K562 (cell line): Measurements from ENCODE around the gene PARD3. TPM values are rescaled to one million over a fixed set of nuclear protein-coding genes. Genes with fewer than 3 reads are reported as not detected.

Source experiments
- ATAC-seq: fragments of 200-7000 bp; cut with Tn5 transposase; 3 replicates; pipeline ENCODE4 v1.9.1; 2020; ENCODE audit warnings: moderate library complexity
- BruUV-seq: library from RNA; stranded (reverse); fragments of 400-500 nt; replicated peaks from 2 replicates; lab custom pipeline; 2021; lab: Mats Ljungman, UMichigan
- CTCF ChIA-PET: fragments of 300-600 bp; formaldehyde crosslinking; extraction: SDS; loops from one replicate; lab custom pipeline; 2021; ENCODE audit warnings: low intra/inter-chr PET ratio; lab: Yijun Ruan, JAX
- POLR2A ChIA-PET: fragments of 300-600, 350-650 bp; sonication (Branson Sonifier 250); formaldehyde crosslinking; extraction: SDS; loops from one replicate; lab custom pipeline; 2021; ENCODE audit warnings: antibody characterized with exemption, inconsistent platforms; lab: Yijun Ruan, JAX
- DNase-seq, 4 experiments: peaks; one replicate each; pipeline versions ENCODE4 v3.0.0 to v3.0.0-alpha.2; 2011 to 2018; ENCODE audit warnings: low spot score in 3 of 4, mixed read lengths in 3 of 4; ENCODE audit errors: extremely low read depth in 1 of 4
- FAIRE-seq: peaks from 2 replicates; lab custom pipeline; 2011; peaks lifted over from hg19 to GRCh38; lab: Jason Lieb, UNC
- H2AFZ ChIP-seq: 2 replicates; pipeline ENCODE4 v1.6.0; 2011; ENCODE audit warnings: low read depth, low read length, control low read depth, inconsistent platforms
- H3K27ac ChIP-seq: fragments of 200-600 bp; 3 replicates; pipeline ENCODE4 v1.8.0; 2011; ENCODE audit warnings: low read depth, mild to moderate bottlenecking, control low read depth, inconsistent platforms, low read length, moderate library complexity, mixed read lengths; ENCODE audit errors: extremely low read depth
- H3K27me3 ChIP-seq, 2 experiments: fragments of 300-600 bp in 1 of 2; 2 replicates in 1 of 2; 3 replicates in 1 of 2; pipeline versions ENCODE4 v1.6.0 to v1.8.0; 2011; ENCODE audit warnings: inconsistent platforms in 2 of 2, low read length in 2 of 2, mild to moderate bottlenecking in 1 of 2, mixed read lengths in 1 of 2, moderate library complexity in 1 of 2; ENCODE audit not compliant: control insufficient read depth in 2 of 2, insufficient read depth in 2 of 2
- H3K36me3 ChIP-seq: fragments of 300-600 bp; 3 replicates; pipeline ENCODE4 v1.8.0; 2011; ENCODE audit warnings: mild to moderate bottlenecking, low read length, inconsistent platforms; ENCODE audit not compliant: control insufficient read depth, insufficient read depth
- H3K4me1 ChIP-seq, 2 experiments: fragments of 200-600 bp in 1 of 2; replicated peaks in 1 of 2; 2 replicates in 1 of 2; 3 replicates in 1 of 2; pipeline versions ENCODE4 v1.5.1 to v1.8.0; 2011; ENCODE audit warnings: inconsistent platforms in 2 of 2, low read length in 2 of 2, mild to moderate bottlenecking in 1 of 2, mixed read lengths in 1 of 2, moderate library complexity in 1 of 2; ENCODE audit not compliant: control insufficient read depth in 2 of 2, insufficient read depth in 2 of 2
- H3K4me2 ChIP-seq: 2 replicates; pipeline ENCODE4 v1.6.1; 2011; ENCODE audit warnings: low read length, control low read depth, inconsistent platforms, mixed read lengths; ENCODE audit not compliant: insufficient read depth
- H3K4me3 ChIP-seq: fragments of 200-600 bp; sonication (generic), shearing (Covaris generic); 2 replicates; pipeline ENCODE4 v1.5.1; 2016; ENCODE audit warnings: control low read depth, inconsistent platforms
- H3K79me2 ChIP-seq: fragments of 200-600 bp; 3 replicates; pipeline ENCODE4 v1.8.0; 2011; ENCODE audit warnings: low read length, inconsistent platforms; ENCODE audit not compliant: control insufficient read depth, insufficient read depth
- H3K9ac ChIP-seq, 2 experiments: 2 replicates each; pipeline versions ENCODE4 v1.6.0 to v1.6.1; 2011; ENCODE audit warnings: low read depth in 2 of 2, low read length in 2 of 2, control low read depth in 1 of 2, inconsistent platforms in 1 of 2, mild to moderate bottlenecking in 1 of 2, mixed read lengths in 1 of 2; ENCODE audit not compliant: insufficient read depth in 1 of 2
- H3K9me1 ChIP-seq: one replicate; pipeline ENCODE4 v1.6.0; 2011; ENCODE audit warnings: inconsistent platforms, mild to moderate bottlenecking, low read length, moderate library complexity; ENCODE audit not compliant: control insufficient read depth, insufficient read depth
- H3K9me3 ChIP-seq: replicated peaks from 2 replicates; pipeline ENCODE4 v1.5.1; 2011; ENCODE audit warnings: low read depth, low read length, inconsistent platforms; ENCODE audit not compliant: control insufficient read depth, insufficient read depth
- H4K20me1 ChIP-seq: replicated peaks from 2 replicates; pipeline ENCODE4 v1.6.1; 2011; ENCODE audit warnings: low read length, inconsistent platforms, mixed read lengths; ENCODE audit not compliant: control insufficient read depth, insufficient read depth
- ASH1L ChIP-seq: fragments of 450-650 bp; IDR thresholded peaks from 2 replicates; pipeline ENCODE4 v1.6.1; 2018; ENCODE audit warnings: borderline replicate concordance, mild to moderate bottlenecking, low read depth; ENCODE audit not compliant: partially characterized antibody
- CEBPG ChIP-seq, 3 experiments: fragments of 200-800 bp in 1 of 3; sonication (Bioruptor generic) in 1 of 3; sonication (generic) in 1 of 3; formaldehyde crosslinking in 1 of 3; IDR thresholded peaks in 2 of 3; conservative IDR thresholded peaks in 1 of 3; 2 replicates each; pipeline versions ENCODE4 v1.6.1 to v1.8.0; 2016 to 2022; ENCODE audit warnings: missing compliant biosample characterization in 2 of 3, missing genetic modification characterization in 2 of 3, mild to moderate bottlenecking in 1 of 3, missing genetic modification reagents in 1 of 3
- LCOR ChIP-seq: sonication (generic); formaldehyde crosslinking; IDR thresholded peaks from 2 replicates; pipeline ENCODE4 v1.8.0; 2022; ENCODE audit warnings: mild to moderate bottlenecking, missing genetic modification reagents
- NCOA4 ChIP-seq: fragments of 450-650 bp; IDR thresholded peaks from 2 replicates; pipeline ENCODE4 v1.6.1; 2018; ENCODE audit warnings: mild to moderate bottlenecking; ENCODE audit not compliant: partially characterized antibody
- SMARCA5 ChIP-seq: fragments of 450-650 bp; IDR thresholded peaks from 2 replicates; pipeline ENCODE4 v1.6.1; 2016
- ZNF263 ChIP-seq: sonication (generic); formaldehyde crosslinking; IDR thresholded peaks from 2 replicates; pipeline ENCODE4 v1.8.0; 2022; ENCODE audit warnings: mild to moderate bottlenecking, missing genetic modification reagents, borderline replicate concordance
- WGBS: fragments of 100-300 bp; shearing (Covaris generic); methylation state at CpG from one replicate; pipeline ENCODE4 v1.1.6; 2016; ENCODE audit warnings: low coverage, mixed read lengths; ENCODE audit not compliant: insufficient coverage; ENCODE audit errors: missing lambda C conversion rate; 5-methylcytosine and 5-hydroxymethylcytosine counted together
- in situ Hi-C: fragments of 300-500 bp; cut with MboI; formaldehyde crosslinking; loops from 4 replicates; pipeline ENCODE4 v1.15.0; 2018; ENCODE audit warnings: inconsistent platforms, mixed read lengths
- intact Hi-C: fragments of 100-400 bp; cut with micrococcal nuclease; formaldehyde crosslinking; loops from 2 replicates; pipeline ENCODE4 v1.14.2; 2022
- polyA plus RNA-seq, 8 experiments: library from polyadenylated mRNA; depleted of rRNA in 4 of 8; stranded (reverse) in 5 of 8; unstranded in 3 of 8; fragments of >200 nt; fragmentation: Nextera tagmentation in 2 of 8; fragmentation: Illumina TruSeq in 1 of 8; extraction: Ambion mirVana in 2 of 8; extraction: Trizol in 1 of 8; gene quantifications; 2 replicates each; pipeline versions ENCODE4 v1.2.1 to v1.2.3, GENCODE V29; 2011 to 2014; ENCODE audit warnings: inconsistent platforms in 1 of 8, missing spikeins in 1 of 8
- total RNA-seq, 7 experiments: library from RNA; depleted of rRNA in 6 of 7; stranded (reverse); fragments of >200 nt in 6 of 7; fragmentation: Illumina TruSeq in 2 of 7; extraction: Trizol in 2 of 7; gene quantifications; 2 replicates each; pipeline versions ENCODE4 v1.2.1 to v1.2.3, GENCODE V29; 2011 to 2021; ENCODE audit warnings: low replicate concordance in 1 of 7

PARD3 gene
- total and polyA plus RNA-seq, 9 of the 15 experiments (the other 6 are each of a cell fraction or from before 2014, with no cell fraction given), result 2.7 to 11.7 (median 7.7) TPM

DNA sequence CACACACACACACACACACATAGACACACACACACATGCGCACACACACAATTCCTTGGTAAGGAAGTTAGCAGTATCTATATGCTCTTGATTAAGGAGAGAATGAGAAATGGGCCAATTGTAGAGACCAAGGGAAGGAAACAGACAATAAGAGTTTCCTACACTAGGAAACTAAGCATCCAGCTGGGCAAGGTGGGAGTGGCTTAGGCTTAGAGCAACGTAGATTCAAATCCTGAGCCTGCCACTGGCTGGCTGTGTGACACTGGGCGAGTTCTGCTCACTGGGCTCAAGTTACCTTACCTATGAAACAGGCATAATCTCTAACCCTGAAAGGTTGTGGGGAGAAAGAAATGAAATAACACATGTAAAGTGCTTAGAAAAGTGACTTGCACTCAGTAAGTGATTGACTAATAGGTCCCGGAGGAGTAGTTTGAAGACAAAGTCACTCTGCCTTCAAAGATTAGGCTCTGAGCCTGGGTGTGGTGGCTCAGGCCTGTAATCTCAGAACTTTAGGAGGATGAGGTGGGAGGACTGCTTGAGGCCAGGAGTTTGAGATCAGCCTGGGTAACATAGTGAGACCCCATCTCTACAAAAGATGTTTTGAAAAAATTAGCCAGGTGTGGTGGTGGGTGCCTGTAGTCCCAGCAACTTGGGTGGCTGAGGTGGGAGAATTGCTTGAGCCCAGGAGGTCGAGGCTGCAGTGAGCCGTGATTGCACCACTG is 701.4 kb downstream of the PARD3 start:
- H3K4me2 ChIP-seq, result no peak overlapping the region
- no peaks in the 10 kb centered on the region for H3K4me1 ChIP-seq
- H2AFZ ChIP-seq, result no peak overlapping the region
- CTCF ChIA-PET, result no interaction called here
- no peaks in the 10 kb centered on the region for H3K9me3 ChIP-seq
- no peak overlapping the region for H3K9ac ChIP-seq
- no peaks in the 10 kb centered on the region for H3K9me1 ChIP-seq
- no peak for TF ChIP-seq NCOA4
- no peak for TF ChIP-seq LCOR (CRISPR knock-in tag)
- no peak for TF ChIP-seq SMARCA5
- peak; percentile 76 for TF ChIP-seq ZNF263 (CRISPR knock-in tag)
- no TSS peak for BruUV-seq
- no peak for ATAC-seq
- no peak overlapping the region for H3K4me3 ChIP-seq
- no peaks in the 10 kb centered on the region for H3K36me3 ChIP-seq
- H3K79me2 ChIP-seq, result no peaks in the 10 kb centered on the region
- 0% methylated on average over 6 of the region's 6 CpGs for WGBS
- POLR2A ChIA-PET, result no interaction called here
- no peaks in the 10 kb centered on the region for H4K20me1 ChIP-seq
- H3K27ac ChIP-seq, result no peak overlapping the region
- FAIRE-seq, result no peak
- in situ Hi-C loops, result no loop called here
- no peak for DNase-seq
- intact Hi-C loops, result no loop called here
- H3K27me3 ChIP-seq, result peaks cover 10 to 32% of the 10 kb centered on the region in 2 experiments; a peak in 3 of 5 replicates

DNA sequence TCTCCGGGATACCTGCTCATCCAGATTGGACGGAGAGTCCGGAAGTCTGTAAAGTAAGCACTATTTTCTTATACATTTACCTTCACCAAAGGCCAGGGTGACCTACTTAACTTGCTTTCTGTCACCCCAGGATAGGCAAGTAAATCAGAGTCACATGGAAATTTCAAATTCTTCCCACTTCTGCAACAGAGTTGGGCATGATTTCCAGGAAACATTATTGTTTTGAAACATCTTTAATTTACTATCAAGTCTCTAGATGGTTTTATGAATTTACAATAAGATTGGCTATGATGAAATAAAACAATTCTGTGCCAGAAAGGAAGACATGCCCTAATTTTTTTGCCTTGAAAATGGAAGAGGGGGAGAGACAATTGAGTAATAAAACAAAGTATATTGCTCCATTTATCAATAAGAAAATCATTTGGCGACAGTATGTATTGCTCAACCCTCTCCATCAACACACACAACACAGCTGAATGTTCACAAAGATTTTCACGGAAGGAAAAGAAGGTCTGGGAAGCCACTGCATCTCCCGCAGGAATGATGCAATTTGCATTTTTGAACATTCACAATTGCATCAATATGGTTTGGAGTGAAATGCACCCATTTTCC is 702.8 kb downstream of the PARD3 start:
- ChIA-PET CTCF (no interaction called here), POLR2A (no interaction called here)
- Histone ChIP-seq H3K27me3 (peaks cover 10 to 32% of the 10 kb centered on the region in 2 experiments; a peak in 3 of 5 replicates), H3K79me2 (no peaks in the 10 kb centered on the region), H3K9ac (no peak overlapping the region), H3K4me3 (no peak overlapping the region), H3K4me1 (no peaks in the 10 kb centered on the region), H3K27ac (no peak overlapping the region), H2AFZ (no peak overlapping the region), H3K9me1 (no peaks in the 10 kb centered on the region), H3K4me2 (no peak overlapping the region), H3K9me3 (no peaks in the 10 kb centered on the region), H4K20me1 (no peaks in the 10 kb centered on the region), H3K36me3 (no peaks in the 10 kb centered on the region)
- no peak for DNase-seq
- in situ Hi-C loops, result no loop called here
- FAIRE-seq, result no peak
- TF ChIP-seq ASH1L, result no peak
- no peak for TF ChIP-seq CEBPG (CRISPR knock-in tag; IDR thresholded peaks at IDR 0.05)
- 0 out of 4 replicates have a peak, but pooled peaks have one; percentile 11 to 24 for TF ChIP-seq CEBPG (tag; conservative IDR thresholded peaks at IDR 0.05 in 1 of 2, IDR thresholded peaks at IDR 0.05 in 1 of 2)
- no TSS peak for BruUV-seq
- 0% methylated on average over 6 of the region's 6 CpGs for WGBS
- no peak for ATAC-seq
- intact Hi-C loops, result no loop called here
